Activated CD4-positive, alpha-beta T cell treated with anti-CD3 and anti-CD28 coated beads for 36 hours (primary cell): ENCODE measurements around the gene PRSS27. TPM values are rescaled to one million over a fixed set of nuclear protein-coding genes. Genes with fewer than 3 reads are reported as not detected.

Source experiments
- ATAC-seq: fragments of 200-7000 bp; cut with Tn5 transposase; one replicate; pipeline ENCODE4 v1.10.0; 2021; ENCODE audit warnings: mild to moderate bottlenecking, moderate library complexity
- CTCF ChIA-PET: fragments of 350-600 bp; sonication (Branson Sonifier 250); formaldehyde crosslinking; loops from one replicate; lab custom pipeline; 2021; ENCODE audit warnings: antibody characterized with exemption; lab: Charles Lee
- POLR2A ChIA-PET: fragments of 350-600 bp; sonication (Branson Sonifier 250); formaldehyde crosslinking; loops from one replicate; lab custom pipeline; 2021; ENCODE audit warnings: antibody characterized with exemption, inconsistent platforms; lab: Charles Lee
- DNase-seq: peaks from one replicate; pipeline ENCODE4 v3.0.0-alpha.2; 2020
- H3K27ac Mint-ChIP-seq: one replicate; pipeline ENCODE4 v1.8.0; 2021; ENCODE audit warnings: mixed read lengths
- H3K27me3 Mint-ChIP-seq: one replicate; pipeline ENCODE4 v1.8.0; 2021; ENCODE audit warnings: mixed read lengths
- H3K36me3 Mint-ChIP-seq: one replicate; pipeline ENCODE4 v1.8.0; 2021; ENCODE audit warnings: low read depth, mixed read lengths
- H3K4me1 Mint-ChIP-seq: one replicate; pipeline ENCODE4 v1.8.0; 2021; ENCODE audit warnings: mixed read lengths
- H3K4me3 Mint-ChIP-seq: one replicate; pipeline ENCODE4 v1.8.0; 2021; ENCODE audit warnings: mild to moderate bottlenecking, moderate library complexity, mixed read lengths
- H3K9me3 Mint-ChIP-seq: one replicate; pipeline ENCODE4 v1.8.0; 2021; ENCODE audit warnings: low read depth, mixed read lengths
- intact Hi-C, 2 experiments: fragments of 100-400 bp; cut with DNase I in 1 of 2; cut with micrococcal nuclease in 1 of 2; formaldehyde crosslinking; loops; one replicate each; pipeline versions ENCODE4 v1.14.2 to v1.15.1; 2022 to 2024; cut with DNase I, micrococcal nuclease
- total RNA-seq, 2 experiments: library from RNA; stranded (reverse); gene quantifications; one replicate each; pipeline ENCODE4 v1.2.3, GENCODE V29; 2021

PRSS27 gene
- total RNA-seq, 2 experiments from 2014 or later, result 2.3 to 2.4 TPM

DNA sequence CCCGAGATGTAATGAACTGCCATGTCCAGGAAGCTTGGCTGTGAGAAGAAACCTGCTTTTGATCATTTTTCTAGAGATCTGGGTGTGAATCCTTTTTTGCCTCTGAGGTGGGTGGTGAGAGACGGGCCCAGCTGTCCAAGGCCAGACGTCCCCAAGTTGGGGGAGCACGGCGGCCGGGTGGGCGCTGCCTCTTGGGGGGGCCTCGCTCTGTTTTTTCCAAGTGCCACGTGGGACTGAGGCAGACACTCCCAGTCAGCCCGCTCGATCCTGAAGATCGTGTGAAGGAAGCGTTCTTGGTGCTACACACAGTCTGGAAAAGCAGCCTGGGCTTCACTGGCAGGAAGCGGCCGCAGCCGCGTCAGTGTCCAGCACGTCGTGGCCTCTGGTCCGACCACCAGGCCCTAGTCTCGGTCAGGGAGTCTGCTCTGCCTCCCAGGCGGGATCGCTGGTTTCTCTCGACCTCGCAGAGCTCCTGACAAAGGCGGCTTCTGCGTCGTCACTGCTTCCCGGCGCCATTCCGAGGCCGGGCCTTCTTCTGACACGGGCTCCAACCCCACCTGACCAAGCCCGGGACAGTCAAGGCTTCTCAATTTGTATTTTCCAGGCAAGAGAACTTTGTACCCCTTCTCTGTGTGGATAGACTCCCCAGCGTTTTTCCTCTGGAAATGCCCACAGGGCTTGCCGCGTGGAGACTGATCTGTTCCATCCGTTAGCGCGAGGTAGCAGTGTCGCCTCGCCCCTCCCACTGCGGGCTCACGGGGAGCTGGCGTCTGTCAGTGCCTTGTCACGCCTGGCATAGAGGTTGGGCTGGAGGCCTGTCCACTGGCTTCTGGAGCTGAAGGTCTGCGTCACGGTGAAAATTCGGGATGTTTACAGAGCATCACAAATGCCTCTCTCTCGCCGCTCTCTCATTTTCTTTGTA, 12.4 kb downstream of the PRSS27 start:
- H3K27me3 Mint-ChIP-seq, result no peaks in the 10 kb centered on the region
- no peak overlapping the region for H3K4me3 Mint-ChIP-seq
- no peaks in the 10 kb centered on the region for H3K4me1 Mint-ChIP-seq
- POLR2A ChIA-PET, result no interaction called here
- no peak for ATAC-seq
- CTCF ChIA-PET, result interaction anchor here (0.7 kb wide), 1 partner anchor 146 kb away, joined by 3 read pairs; no protein-coding TSS in a partner anchor
- intact Hi-C loops, result no loop called here
- DNase-seq, result no peak
- no peak overlapping the region for H3K27ac Mint-ChIP-seq
- no peaks in the 10 kb centered on the region for H3K9me3 Mint-ChIP-seq
- H3K36me3 Mint-ChIP-seq, result peaks cover 6% of the 10 kb centered on the region

DNA sequence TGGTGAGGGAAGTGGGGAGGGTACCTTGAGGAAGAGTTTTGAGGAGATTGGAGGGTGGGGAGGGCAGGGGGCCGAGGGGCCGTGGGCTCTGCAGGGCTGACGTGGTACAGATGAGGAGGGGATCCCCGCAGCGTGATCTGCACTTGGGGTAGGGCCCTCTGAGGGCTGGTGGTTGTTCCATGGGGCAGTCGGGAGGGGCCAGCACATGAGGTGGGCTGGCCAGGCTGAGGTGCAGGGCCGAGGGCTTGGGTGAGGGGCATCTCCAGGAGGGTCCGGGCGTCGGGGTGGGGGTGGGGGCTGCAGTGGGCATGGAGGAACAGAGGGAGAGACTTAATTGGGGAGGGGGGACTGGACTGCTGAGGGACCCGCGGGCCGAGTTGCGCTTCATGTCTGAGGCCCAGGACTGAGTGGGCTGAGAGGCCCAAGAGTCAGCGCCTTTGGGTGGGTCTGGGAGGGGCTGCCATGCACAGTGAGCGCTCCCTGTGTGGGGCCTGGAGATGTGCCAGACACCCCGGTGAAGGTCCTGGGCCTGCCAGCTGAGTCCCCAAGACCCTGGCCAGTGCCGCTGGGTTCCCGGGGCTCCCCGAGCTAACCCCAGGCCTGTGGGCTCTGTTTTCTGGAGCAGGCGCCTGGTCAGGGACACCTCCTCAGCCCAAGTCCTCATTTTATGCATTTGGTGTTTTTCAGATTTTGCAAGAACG, 13.3 kb downstream of the PRSS27 start:
- Mint-ChIP-seq H3K4me3 (no peak overlapping the region), H3K27ac (no peak overlapping the region), H3K36me3 (peaks cover 6% of the 10 kb centered on the region), H3K9me3 (no peaks in the 10 kb centered on the region), H3K4me1 (no peaks in the 10 kb centered on the region), H3K27me3 (no peaks in the 10 kb centered on the region)
- ChIA-PET CTCF (no interaction called here), POLR2A (no interaction called here)
- DNase-seq (no peak), ATAC-seq (no peak)
- intact Hi-C loops, result no loop called here

DNA sequence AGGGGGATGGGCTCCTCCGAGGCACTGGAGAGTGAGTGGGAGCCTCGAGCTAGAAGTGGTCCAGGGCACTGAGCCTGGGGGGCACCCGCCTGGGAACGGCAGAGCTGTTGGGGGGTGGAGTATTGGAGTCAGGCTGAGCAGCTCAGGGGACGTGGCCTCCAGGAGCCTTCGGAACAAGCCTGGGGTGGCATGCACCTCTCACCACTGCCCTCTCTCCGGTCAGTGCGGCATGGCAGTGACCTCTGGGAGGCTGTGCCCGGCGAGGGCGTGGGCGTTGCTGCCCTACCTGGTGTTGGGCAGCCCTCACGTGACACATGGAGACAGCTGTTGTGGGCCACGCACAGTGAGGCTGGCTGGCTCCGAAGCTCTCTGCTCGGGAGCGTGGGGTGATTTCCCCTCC, 13.9 kb downstream of the PRSS27 start:
- CTCF ChIA-PET, result interaction anchor here (0.7 kb wide), 1 partner anchor 766 kb away, joined by 3 read pairs; no protein-coding TSS in a partner anchor
- Mint-ChIP-seq H3K4me1 (no peaks in the 10 kb centered on the region), H3K9me3 (no peaks in the 10 kb centered on the region), H3K4me3 (no peak overlapping the region), H3K36me3 (peaks cover 6% of the 10 kb centered on the region), H3K27me3 (no peaks in the 10 kb centered on the region), H3K27ac (no peak overlapping the region)
- POLR2A ChIA-PET, result no interaction called here
- intact Hi-C loops, result no loop called here
- DNase-seq, result no peak
- ATAC-seq, result no peak

DNA sequence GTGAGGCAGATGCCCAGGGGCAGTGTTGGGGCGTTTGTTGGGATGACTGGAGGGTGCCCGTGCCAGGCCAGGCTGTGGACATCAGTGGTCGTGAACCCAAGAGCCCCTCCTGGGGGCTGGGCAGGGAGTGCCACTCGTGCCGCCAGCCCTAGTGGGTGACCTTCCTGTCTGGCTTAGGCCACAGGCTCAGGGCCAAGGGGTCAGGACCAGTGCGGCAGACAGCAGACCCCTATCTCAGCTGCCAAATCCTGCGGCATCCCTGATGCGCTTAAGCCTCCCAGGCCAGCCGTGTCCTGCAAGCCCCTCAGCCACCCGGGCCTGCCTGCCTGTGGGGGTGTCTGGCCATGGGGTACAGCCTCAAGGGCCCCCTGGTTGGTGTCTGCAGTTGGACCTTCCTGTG, 14.7 kb downstream of the PRSS27 start:
- Mint-ChIP-seq H3K27ac (no peak overlapping the region), H3K4me1 (no peaks in the 10 kb centered on the region), H3K27me3 (no peaks in the 10 kb centered on the region), H3K9me3 (no peaks in the 10 kb centered on the region), H3K4me3 (no peak overlapping the region), H3K36me3 (peaks cover 6% of the 10 kb centered on the region)
- POLR2A ChIA-PET, result no interaction called here
- ATAC-seq (no peak), DNase-seq (no peak)
- CTCF ChIA-PET, result interaction anchor here (0.7 kb wide), 2 partner anchors 19 to 766 kb away, joined by 3 read pairs; no protein-coding TSS in a partner anchor
- intact Hi-C loops, result no loop called here

DNA sequence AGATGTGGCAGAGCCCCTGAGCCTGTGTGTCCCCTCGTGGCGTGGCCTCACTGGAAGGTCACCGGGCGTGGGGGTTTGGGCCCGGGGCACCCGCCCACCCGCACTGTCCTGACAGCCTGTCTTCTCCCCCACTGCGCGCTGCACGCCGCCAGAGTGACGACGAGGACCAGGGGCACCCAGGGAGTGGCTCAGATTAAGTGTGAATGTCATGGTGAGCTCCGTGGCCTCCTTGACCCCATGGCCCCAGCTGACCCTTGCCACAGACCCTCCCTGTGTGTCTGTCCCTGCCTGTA, 15.1 kb downstream of the PRSS27 start:
- Mint-ChIP-seq H3K4me3 (no peak overlapping the region), H3K9me3 (no peaks in the 10 kb centered on the region), H3K27ac (no peak overlapping the region), H3K27me3 (no peaks in the 10 kb centered on the region), H3K36me3 (peaks cover 8% of the 10 kb centered on the region), H3K4me1 (no peaks in the 10 kb centered on the region)
- ChIA-PET CTCF (no interaction called here), POLR2A (no interaction called here)
- ATAC-seq (no peak), DNase-seq (no peak)
- intact Hi-C loops, result no loop called here

DNA sequence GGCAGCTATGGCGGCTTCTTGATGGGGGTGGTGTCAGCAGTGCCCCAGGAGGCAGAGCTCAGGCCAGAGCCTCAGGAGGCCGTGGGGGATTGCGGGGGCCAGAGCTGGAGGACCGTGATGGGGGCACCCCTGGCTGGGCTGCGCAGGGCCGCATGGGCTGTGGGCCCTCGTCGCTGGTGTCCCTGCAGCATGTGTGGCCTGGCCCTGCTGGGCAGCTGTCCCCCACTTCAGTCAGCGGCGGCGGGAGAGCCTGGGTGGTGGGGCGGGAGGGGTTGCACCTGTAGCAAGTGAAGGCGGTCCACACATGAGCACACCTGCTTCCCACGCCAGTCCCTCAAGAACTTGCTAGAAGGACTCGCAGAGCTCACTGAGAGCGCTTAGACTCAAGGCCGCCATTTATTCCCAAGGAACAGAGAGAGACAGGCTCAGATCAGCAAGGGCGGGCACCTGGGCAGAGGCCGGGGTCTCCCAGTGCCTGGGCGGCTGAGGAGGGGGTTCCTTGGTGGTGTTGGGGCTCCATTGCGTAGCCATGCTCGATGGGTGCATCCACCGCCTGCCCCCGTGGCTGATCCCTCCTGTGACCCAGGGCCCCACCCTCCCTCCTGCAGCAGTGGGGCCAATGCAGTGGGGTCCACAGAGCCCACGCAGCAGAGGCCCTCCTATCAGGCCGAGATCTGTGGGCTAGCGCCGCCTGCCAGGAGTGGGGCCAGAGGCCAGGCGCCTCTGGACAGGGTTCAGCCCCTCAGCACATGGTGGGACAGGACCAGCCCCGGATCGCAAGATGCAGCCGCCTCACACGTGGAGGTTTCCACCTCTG, 15.7 kb downstream of the PRSS27 start:
- Mint-ChIP-seq H3K36me3 (peaks cover 9% of the 10 kb centered on the region), H3K9me3 (no peaks in the 10 kb centered on the region), H3K27ac (no peak overlapping the region), H3K4me3 (no peak overlapping the region), H3K4me1 (no peaks in the 10 kb centered on the region), H3K27me3 (no peaks in the 10 kb centered on the region)
- ChIA-PET POLR2A (no interaction called here), CTCF (interaction anchor here (0.7 kb wide), 2 partner anchors 207 to 795 kb away, joined by 4 read pairs; no protein-coding TSS in a partner anchor)
- ATAC-seq (no peak), DNase-seq (no peak)
- intact Hi-C loops, result no loop called here

DNA sequence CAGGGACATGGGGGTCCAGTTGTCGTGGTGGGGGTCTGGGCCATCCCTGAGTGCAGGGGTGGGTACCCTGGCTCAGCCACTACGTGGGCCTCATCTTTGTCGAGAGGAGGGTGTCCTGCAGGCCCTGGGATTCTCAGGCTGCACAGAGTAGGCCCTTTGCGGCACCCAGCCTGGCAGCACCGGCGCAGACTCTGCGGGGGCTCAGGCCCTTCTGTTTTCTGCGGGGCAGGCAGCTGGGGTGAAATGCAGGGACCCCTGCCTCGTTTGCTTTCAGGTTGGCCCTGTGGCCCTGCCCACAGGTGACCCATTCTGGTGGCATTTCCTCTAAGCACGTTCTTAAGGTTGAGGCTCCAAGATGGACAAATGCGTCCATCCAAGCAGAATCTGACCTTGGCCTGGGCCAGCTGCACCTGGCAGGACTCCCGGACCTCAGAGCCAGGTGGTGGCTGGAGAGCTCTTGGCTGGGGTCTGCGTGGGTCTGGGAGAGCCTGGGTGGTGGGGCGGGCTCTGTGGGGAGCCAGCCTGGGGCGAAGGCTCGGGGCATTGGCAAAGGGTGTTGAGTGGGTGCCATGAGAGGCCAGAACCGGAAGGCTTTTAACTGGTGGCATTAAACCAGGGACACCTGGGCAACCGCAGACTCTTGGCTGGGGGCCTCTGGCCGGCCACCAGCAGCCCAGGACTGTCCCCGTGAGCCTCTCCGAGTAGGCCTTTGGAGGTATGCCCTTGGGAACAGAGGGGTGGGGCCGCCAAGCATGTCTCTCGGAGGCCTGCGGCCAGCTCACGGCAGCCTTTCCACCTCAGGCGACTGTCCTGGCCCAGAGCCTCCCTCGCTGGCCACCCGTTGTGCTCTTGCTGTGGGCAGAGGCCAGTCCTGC, 16.9 kb downstream of the PRSS27 start:
- DNase-seq (no peak), ATAC-seq (no peak)
- no peak overlapping the region for H3K27ac Mint-ChIP-seq
- H3K9me3 Mint-ChIP-seq, result no peaks in the 10 kb centered on the region
- no peak overlapping the region for H3K4me3 Mint-ChIP-seq
- H3K36me3 Mint-ChIP-seq, result peaks cover 7% of the 10 kb centered on the region
- intact Hi-C loops, result no loop called here
- ChIA-PET POLR2A (no interaction called here), CTCF (no interaction called here)
- no peaks in the 10 kb centered on the region for H3K27me3 Mint-ChIP-seq
- H3K4me1 Mint-ChIP-seq, result no peaks in the 10 kb centered on the region

DNA sequence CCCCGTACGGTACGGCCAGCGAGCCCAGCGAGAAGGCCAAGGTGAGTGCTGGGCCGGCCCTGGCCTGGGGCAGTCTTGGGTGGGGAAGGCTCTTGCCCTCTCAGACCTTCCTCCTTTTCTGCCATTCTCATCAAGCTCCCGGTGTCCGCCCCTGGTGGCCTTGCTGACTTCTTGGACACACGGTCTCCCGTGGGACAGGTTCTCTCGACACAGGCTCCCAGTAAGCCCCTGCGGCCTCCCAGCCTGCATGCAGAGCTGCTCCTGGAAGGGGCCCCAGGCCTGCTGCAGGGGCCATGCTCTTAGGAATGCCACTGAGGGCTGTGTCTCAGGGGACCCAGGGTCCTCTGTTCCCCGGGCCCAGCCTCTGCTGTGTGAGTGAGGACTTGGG, 17.6 kb downstream of the PRSS27 start:
- POLR2A ChIA-PET, result interaction anchor here (0.6 kb wide), 1 partner anchor 91 kb away, joined by 3 read pairs; no protein-coding TSS in a partner anchor
- CTCF ChIA-PET, result no interaction called here
- peaks cover 6% of the 10 kb centered on the region for H3K36me3 Mint-ChIP-seq

DNA sequence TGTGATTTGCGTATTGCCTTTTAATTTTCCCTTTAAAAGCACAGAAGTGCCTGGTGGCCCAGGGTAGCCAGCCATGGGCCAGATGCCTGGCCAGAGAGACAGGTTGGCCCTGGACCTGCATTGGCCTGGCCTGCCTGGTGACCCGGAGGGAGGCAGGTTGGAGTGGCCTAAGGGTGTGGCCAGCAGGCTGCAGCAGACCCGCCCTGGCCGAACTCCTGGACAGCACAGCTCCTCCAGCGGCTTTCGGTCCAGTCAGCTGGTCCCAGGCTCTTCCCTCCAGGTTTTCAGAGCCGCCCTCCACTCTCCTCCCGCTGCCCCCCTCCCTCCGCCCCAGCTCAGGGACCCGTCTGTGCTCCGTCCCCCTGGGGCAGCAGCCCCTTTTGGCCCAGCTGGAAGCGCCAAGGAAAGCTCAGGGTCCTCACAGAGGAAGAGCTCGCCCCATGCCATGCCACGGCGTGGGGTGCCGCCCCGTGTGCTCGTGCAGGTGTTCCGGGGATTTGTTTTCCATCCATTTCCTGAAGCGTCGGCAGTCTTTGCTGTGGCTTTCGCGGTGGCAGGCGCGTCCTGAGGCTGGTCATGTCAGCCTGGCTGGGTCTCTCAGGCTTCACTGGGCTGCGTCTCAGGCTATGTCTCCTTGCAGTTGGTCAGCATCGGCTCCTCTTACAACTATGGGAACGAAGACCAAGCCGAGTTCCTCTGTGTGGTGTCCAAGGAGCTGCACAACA, 18.1 kb downstream of the PRSS27 start:
- DNase-seq, result no peak

More for the DNA sequence above, 17.6 kb downstream of the PRSS27 start:
- H3K4me3 Mint-ChIP-seq, result no peak overlapping the region
- DNase-seq, result no peak
- no peak overlapping the region for H3K27ac Mint-ChIP-seq
- no peaks in the 10 kb centered on the region for H3K4me1 Mint-ChIP-seq
- no peaks in the 10 kb centered on the region for H3K9me3 Mint-ChIP-seq
- no peak for ATAC-seq
- H3K27me3 Mint-ChIP-seq, result no peaks in the 10 kb centered on the region
- intact Hi-C loops, result no loop called here

DNA sequence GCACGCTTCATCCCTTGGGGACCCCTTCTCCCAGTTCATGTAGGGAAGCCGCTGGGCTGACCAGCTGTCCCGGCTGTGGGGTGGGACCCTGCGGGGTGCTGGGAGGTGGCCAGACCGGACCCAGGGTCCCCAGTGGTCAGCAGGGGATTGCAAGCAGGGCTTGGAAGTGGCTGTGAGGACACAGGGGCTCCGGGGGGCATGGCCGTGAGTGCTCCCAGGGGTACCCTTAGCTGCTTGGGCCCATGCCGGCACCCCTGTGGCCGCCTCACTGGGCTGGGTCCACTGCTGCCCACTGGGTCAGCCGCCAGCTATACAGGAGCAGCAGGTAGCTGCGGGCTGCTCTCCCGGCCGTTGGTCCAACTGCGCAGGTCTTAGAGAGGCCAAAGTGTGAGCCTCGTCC, 18.8 kb downstream of the PRSS27 start:
- Mint-ChIP-seq H3K27me3 (no peaks in the 10 kb centered on the region), H3K27ac (no peak overlapping the region), H3K4me1 (no peaks in the 10 kb centered on the region), H3K36me3 (peaks cover 12% of the 10 kb centered on the region), H3K4me3 (no peak overlapping the region), H3K9me3 (no peaks in the 10 kb centered on the region)
- intact Hi-C loops, result no loop called here
- no peak for ATAC-seq
- ChIA-PET CTCF (no interaction called here), POLR2A (no interaction called here)
- no peak for DNase-seq

More for the DNA sequence above, 18.1 kb downstream of the PRSS27 start:
- POLR2A ChIA-PET, result interaction anchor here (0.6 kb wide), 1 partner anchor 91 kb away, joined by 3 read pairs; no protein-coding TSS in a partner anchor
- ATAC-seq, result no peak
- Mint-ChIP-seq H3K27me3 (no peaks in the 10 kb centered on the region), H3K9me3 (no peaks in the 10 kb centered on the region), H3K27ac (no peak overlapping the region), H3K4me3 (no peak overlapping the region), H3K4me1 (no peaks in the 10 kb centered on the region), H3K36me3 (peaks cover 8% of the 10 kb centered on the region)
- intact Hi-C loops, result no loop called here
- CTCF ChIA-PET, result no interaction called here
